Measurements from ENCODE around the gene IFRD2. TPM values are rescaled to one million over a fixed set of nuclear protein-coding genes. Genes with fewer than 3 reads are reported as not detected.

Gene IFRD2
- total and polyA plus RNA-seq, 2 of the 13 experiments (the other 11 are each of a cell fraction or from before 2014, with no cell fraction given) = 32.8 to 96.1 TPM

DNA sequence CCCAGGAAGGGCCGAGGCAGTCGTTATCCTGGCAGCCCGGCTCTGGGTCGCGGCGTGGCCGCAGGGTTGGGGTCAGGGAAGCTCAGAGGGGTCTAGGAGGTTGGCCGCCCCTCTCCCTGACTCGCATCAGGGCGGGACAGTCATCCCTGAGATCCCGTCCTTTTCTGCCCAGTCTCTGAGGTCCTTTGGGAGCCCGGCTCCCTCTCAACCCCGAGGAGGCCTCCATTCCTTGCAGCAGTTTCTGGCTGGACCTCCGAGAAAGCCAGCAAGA, 29.8 kb upstream of the IFRD2 start:
- intact Hi-C loops (cut with micrococcal nuclease; ENCODE audit: unreplicated experiment) (no loop called here), in situ Hi-C loops (cut with HindIII; ENCODE audit: extremely low pct_ligation_motif_present, low pct_unique_long_range_greater_than_20kb) (loop anchor here (5.0 kb wide), 1 partner anchor 60 kb away; no protein-coding TSS in a partner anchor)
- CTCF ChIA-PET (ENCODE audit: low intra/inter-chr PET ratio, low total read pairs) = interaction anchor here (0.9 to 2.3 kb wide), 3 partner anchors 19 to 95 kb away, joined by 3 to 15 read pairs (median 3); partner anchors contain the start of genes HYAL1, HYAL3 and NAA80
- 60% methylated on average over 1 of the region's 14 CpGs for WGBS (ENCODE audit: low lambda C conversion rate)
- POLR2A ChIA-PET = interaction anchor here (0.8 to 13.0 kb wide), 10 partner anchors 14 to 126 kb away, joined by 3 to 222 read pairs (median 8); partner anchors contain the start of genes GNAI2, HYAL1, HYAL3 and IFRD2
- no TSS peak for BruUV-seq (replicated peaks)
- Histone ChIP-seq H3K4me1 (ENCODE audit: insufficient read depth, low read length) (peaks cover 79% of the 10 kb centered on the region), H4K20me1 (ENCODE audit: insufficient read depth, low read length) (no peaks in the 10 kb centered on the region), H3K27ac (ENCODE audit: extremely low read length, insufficient read depth, low read length) (peak overlapping the region; percentile 100), H3K9me3 (ENCODE audit: low read length) (no peaks in the 10 kb centered on the region), H3K79me2 (ENCODE audit: insufficient read depth, low read length) (peaks cover 30% of the 10 kb centered on the region), H3K4me3 (replicated peaks in 1 of 3; ENCODE audit: insufficient read depth in 1 of 3, low read depth in 2 of 3, low read length in 3 of 3) (peak overlapping the region; percentile 28 to 91 (median 85); a peak in 5 of 6 replicates), H3K4me2 (ENCODE audit: low read depth, low read length) (peak overlapping the region; percentile 94), H2AFZ (ENCODE audit: low read length) (no peak overlapping the region), H3K9ac (ENCODE audit: insufficient read depth, low read depth, low read length) (peak overlapping the region; percentile 99), H3K36me3 (replicated peaks in 1 of 2; ENCODE audit: control insufficient read depth in 1 of 2, insufficient read depth in 2 of 2, low read length in 2 of 2) (peaks cover 12 to 36% of the 10 kb centered on the region in 2 experiments), H3K27me3 (ENCODE audit: control insufficient read depth in 1 of 2, insufficient read depth in 2 of 2, low read length in 2 of 2) (no peaks in the 10 kb centered on the region; a peak in 1 of 5 replicates)
- no peak for DNase-seq (ENCODE audit: low spot score)
- no peak for ATAC-seq
- FAIRE-seq = no peak
- 0 out of 2 replicates have a peak, but pooled peaks have one; percentile 14 for TF ChIP-seq ZNF839 (CRISPR knock-in tag; IDR thresholded peaks at IDR 0.05; ENCODE audit: borderline replicate concordance)
- TF ChIP-seq ZBTB42 (CRISPR knock-in tag; IDR thresholded peaks at IDR 0.05) = peak; percentile 14; the same call in 1 of the 2 replicates
- 0 out of 2 replicates have a peak, but pooled peaks have one; percentile 59 for TF ChIP-seq ZNF776 (CRISPR knock-in tag; IDR thresholded peaks at IDR 0.05)
- 0 out of 2 replicates have a peak, but pooled peaks have one; percentile 1 for TF ChIP-seq ZNF749 (CRISPR knock-in tag; IDR thresholded peaks at IDR 0.05; ENCODE audit: borderline replicate concordance)
- TF ChIP-seq ZNF282 (IDR thresholded peaks at IDR 0.05; ENCODE audit: partially characterized antibody) = no peak
- 0 out of 2 replicates have a peak, but pooled peaks have one; percentile 42 for TF ChIP-seq ZNF747 (CRISPR knock-in tag; IDR thresholded peaks at IDR 0.05; ENCODE audit: borderline replicate concordance)
- TF ChIP-seq HIVEP1 (CRISPR knock-in tag; IDR thresholded peaks at IDR 0.05) = peak; percentile 19; the same call in 1 of the 2 replicates
- no peak for TF ChIP-seq LCORL (IDR thresholded peaks at IDR 0.05)
- TF ChIP-seq LCORL (CRISPR knock-in tag; IDR thresholded peaks at IDR 0.05) = no peak
- peak; percentile 51 for TF ChIP-seq TAF1 (CRISPR knock-in tag; IDR thresholded peaks at IDR 0.05)
- TF ChIP-seq, protein P1, sequence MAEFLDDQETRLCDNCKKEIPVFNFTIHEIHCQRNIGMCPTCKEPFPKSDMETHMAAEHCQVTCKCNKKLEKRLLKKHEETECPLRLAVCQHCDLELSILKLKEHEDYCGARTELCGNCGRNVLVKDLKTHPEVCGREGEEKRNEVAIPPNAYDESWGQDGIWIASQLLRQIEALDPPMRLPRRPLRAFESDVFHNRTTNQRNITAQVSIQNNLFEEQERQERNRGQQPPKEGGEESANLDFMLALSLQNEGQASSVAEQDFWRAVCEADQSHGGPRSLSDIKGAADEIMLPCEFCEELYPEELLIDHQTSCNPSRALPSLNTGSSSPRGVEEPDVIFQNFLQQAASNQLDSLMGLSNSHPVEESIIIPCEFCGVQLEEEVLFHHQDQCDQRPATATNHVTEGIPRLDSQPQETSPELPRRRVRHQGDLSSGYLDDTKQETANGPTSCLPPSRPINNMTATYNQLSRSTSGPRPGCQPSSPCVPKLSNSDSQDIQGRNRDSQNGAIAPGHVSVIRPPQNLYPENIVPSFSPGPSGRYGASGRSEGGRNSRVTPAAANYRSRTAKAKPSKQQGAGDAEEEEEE (CRISPR knock-in tag; IDR thresholded peaks at IDR 0.05; ENCODE audit: borderline replicate concordance) = 0 out of 2 replicates have a peak, but pooled peaks have one; percentile 15
- peak; percentile 51; the same call in 1 of the 2 replicates for TF ChIP-seq ZNF333 (CRISPR knock-in tag; IDR thresholded peaks at IDR 0.05; ENCODE audit: borderline replicate concordance)
- TF ChIP-seq, protein P2, sequence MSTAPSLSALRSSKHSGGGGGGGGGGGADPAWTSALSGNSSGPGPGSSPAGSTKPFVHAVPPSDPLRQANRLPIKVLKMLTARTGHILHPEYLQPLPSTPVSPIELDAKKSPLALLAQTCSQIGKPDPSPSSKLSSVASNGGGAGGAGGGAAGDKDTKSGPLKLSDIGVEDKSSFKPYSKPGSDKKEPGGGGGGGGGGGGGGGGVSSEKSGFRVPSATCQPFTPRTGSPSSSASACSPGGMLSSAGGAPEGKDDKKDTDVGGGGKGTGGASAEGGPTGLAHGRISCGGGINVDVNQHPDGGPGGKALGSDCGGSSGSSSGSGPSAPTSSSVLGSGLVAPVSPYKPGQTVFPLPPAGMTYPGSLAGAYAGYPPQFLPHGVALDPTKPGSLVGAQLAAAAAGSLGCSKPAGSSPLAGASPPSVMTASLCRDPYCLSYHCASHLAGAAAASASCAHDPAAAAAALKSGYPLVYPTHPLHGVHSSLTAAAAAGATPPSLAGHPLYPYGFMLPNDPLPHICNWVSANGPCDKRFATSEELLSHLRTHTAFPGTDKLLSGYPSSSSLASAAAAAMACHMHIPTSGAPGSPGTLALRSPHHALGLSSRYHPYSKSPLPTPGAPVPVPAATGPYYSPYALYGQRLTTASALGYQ (CRISPR knock-in tag; IDR thresholded peaks at IDR 0.05) = 0 out of 2 replicates have a peak, but pooled peaks have one; percentile 41
- TF ChIP-seq PHF21A (CRISPR knock-in tag; IDR thresholded peaks at IDR 0.05) = peak; percentile 29
- TF ChIP-seq ZKSCAN8 (CRISPR knock-in tag; IDR thresholded peaks at IDR 0.05; ENCODE audit: borderline replicate concordance) = peak; percentile 44; the same call in 1 of the 2 replicates
- TF ChIP-seq POLR2AphosphoS5 (IDR thresholded peaks at IDR 0.05; ENCODE audit: low read depth, low read length) = peak; percentile 75
- TF ChIP-seq POLR2A (IDR thresholded peaks at IDR 0.05; ENCODE audit: insufficient read depth in 1 of 2, low read depth in 2 of 2, low read length in 2 of 2) = peak in 1 of 2 experiments; percentile 74; a peak in 2 of 4 replicates
- TF ChIP-seq PHF8 (CRISPR knock-in tag; IDR thresholded peaks at IDR 0.05) = peak; percentile 20; the same call in 1 of the 2 replicates
- TF ChIP-seq, protein P3, sequence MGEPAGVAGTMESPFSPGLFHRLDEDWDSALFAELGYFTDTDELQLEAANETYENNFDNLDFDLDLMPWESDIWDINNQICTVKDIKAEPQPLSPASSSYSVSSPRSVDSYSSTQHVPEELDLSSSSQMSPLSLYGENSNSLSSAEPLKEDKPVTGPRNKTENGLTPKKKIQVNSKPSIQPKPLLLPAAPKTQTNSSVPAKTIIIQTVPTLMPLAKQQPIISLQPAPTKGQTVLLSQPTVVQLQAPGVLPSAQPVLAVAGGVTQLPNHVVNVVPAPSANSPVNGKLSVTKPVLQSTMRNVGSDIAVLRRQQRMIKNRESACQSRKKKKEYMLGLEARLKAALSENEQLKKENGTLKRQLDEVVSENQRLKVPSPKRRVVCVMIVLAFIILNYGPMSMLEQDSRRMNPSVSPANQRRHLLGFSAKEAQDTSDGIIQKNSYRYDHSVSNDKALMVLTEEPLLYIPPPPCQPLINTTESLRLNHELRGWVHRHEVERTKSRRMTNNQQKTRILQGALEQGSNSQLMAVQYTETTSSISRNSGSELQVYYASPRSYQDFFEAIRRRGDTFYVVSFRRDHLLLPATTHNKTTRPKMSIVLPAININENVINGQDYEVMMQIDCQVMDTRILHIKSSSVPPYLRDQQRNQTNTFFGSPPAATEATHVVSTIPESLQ (CRISPR knock-in tag; conservative IDR thresholded peaks at IDR 0.05) = no peak
- TF ChIP-seq ZNF501 (CRISPR knock-in tag; IDR thresholded peaks at IDR 0.05) = peak; percentile 7; the same call in 1 of the 2 replicates
- peak; percentile 46; the same call in 1 of the 2 replicates for TF ChIP-seq ISL2 (CRISPR knock-in tag; IDR thresholded peaks at IDR 0.05)

All from HepG2 (cell line).